ENCODE measurements around the gene RET. TPM values are rescaled to one million over a fixed set of nuclear protein-coding genes. Genes with fewer than 3 reads are reported as not detected.

The RET gene
- total and polyA plus RNA-seq, 2 of the 8 experiments (the other 6 are each of a cell fraction or from before 2014, with no cell fraction given), result 6.7 to 8.4 TPM

DNA sequence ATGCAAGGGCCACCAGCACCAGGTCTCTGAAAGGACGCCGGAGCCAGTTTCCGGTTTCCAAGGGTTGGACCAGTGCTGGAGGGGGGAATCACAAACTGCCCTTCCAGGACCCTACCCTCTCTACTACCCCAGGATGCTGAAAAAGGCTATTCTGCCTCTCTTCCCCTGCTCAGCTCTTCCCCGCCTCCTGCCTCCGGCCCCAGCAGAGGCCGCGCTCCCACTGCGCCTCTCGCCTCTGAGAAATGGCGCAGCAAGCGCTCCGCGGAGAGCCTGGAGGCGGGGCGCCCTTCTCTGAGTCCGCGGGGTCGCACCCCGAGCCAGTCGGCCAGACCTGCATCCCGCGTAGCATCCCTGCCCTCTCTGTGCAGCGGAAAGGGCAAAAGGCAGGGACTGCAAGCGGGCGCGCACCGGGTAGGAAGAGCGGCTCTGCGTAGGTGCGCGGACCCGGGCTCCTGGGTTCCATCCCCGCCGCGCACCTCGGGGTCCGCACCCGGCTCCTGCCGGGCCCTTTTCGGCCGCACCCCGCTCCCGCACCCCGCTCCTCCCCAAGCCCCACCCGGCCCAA, 476 bp upstream of the RET start:
- no peak overlapping the region for H2AK5ac ChIP-seq (ENCODE audit: low read depth, low read length)
- ChIA-PET CTCF (ENCODE audit: partially characterized antibody) (interaction anchor here (0.5 to 8.5 kb wide), 12 partner anchors 9 to 271 kb away, joined by 3 to 100 read pairs (median 4); no protein-coding TSS in a partner anchor), POLR2A (ENCODE audit: partially characterized antibody) (interaction anchor here (0.8 to 1.5 kb wide), 3 partner anchors 10 to 257 kb away, joined by 3 read pairs; no protein-coding TSS in a partner anchor)
- H3K14ac ChIP-seq (ENCODE audit: insufficient read length), result no peak overlapping the region
- H3K18ac ChIP-seq (ENCODE audit: extremely low read depth, low read length), result no peak overlapping the region
- TF ChIP-seq KDM4A (IDR thresholded peaks at IDR 0.05; ENCODE audit: low read depth, low read length, severe bottlenecking) (peak; percentile 86), EZH2 (IDR thresholded peaks at IDR 0.05; ENCODE audit: low read depth, low read length, severe bottlenecking) (peak; percentile 60), KDM5A (IDR thresholded peaks at IDR 0.05; ENCODE audit: low read length) (no peak), RNF2 (IDR thresholded peaks at IDR 0.05; ENCODE audit: borderline replicate concordance, low read depth, low read length, missing control alignments, poor library complexity, severe bottlenecking) (peak; percentile 6), KDM1A (IDR thresholded peaks at IDR 0.05; ENCODE audit: borderline replicate concordance, low read length) (0 out of 2 replicates have a peak, but pooled peaks have one; percentile 27)
- DNase-seq (ENCODE audit: low read depth in 1 of 2, low spot score in 2 of 2) (peak in 1 of 2 experiments; percentile 67), FAIRE-seq (no peak)
- H3K56ac ChIP-seq (replicated peaks; ENCODE audit: insufficient read length, low read depth, low read length), result no peak overlapping the region
- H2BK15ac ChIP-seq (ENCODE audit: low read length), result no peak overlapping the region
- no peak overlapping the region for H2BK120ac ChIP-seq (replicated peaks; ENCODE audit: low read depth, low read length)
- H3K36me3 ChIP-seq (ENCODE audit: control insufficient read depth in 2 of 4, insufficient read depth in 4 of 4, low read length in 3 of 4), result no peaks in the 10 kb centered on the region
- H4K8ac ChIP-seq (ENCODE audit: extremely low read depth, insufficient read depth, low read length), result peak overlapping the region; percentile 79
- no peak overlapping the region for H4K91ac ChIP-seq (replicated peaks; ENCODE audit: insufficient read length, low read length)
- H3K23me2 ChIP-seq (ENCODE audit: low read depth, low read length), result peaks cover 11% of the 10 kb centered on the region; the same call in 1 of the 2 replicates
- no peaks in the 10 kb centered on the region; the same call in 1 of the 2 replicates for H3K79me1 ChIP-seq (ENCODE audit: low read depth, low read length)
- H2BK5ac ChIP-seq (ENCODE audit: low read depth, low read length), result no peak overlapping the region
- H3K23ac ChIP-seq (ENCODE audit: insufficient read length), result no peak overlapping the region
- H3K4ac ChIP-seq (replicated peaks; ENCODE audit: insufficient read length, low read depth, low read length), result no peak overlapping the region
- H3K4me1 ChIP-seq (replicated peaks in 1 of 4; ENCODE audit: control insufficient read depth in 3 of 4, insufficient read depth in 4 of 4, low read length in 3 of 4), result peaks cover 0 to 10% (median 3%) of the 10 kb centered on the region in 4 experiments; a peak in 3 of 7 replicates
- H4K5ac ChIP-seq (ENCODE audit: insufficient read length, low read depth, low read length), result peak overlapping the region; percentile 10
- H3K9me3 ChIP-seq (ENCODE audit: insufficient read depth in 2 of 2, low read depth in 1 of 2, low read length in 1 of 2), result no peaks in the 10 kb centered on the region
- WGBS, 2 experiments (ENCODE audit: extremely low coverage in 1 of 2, insufficient coverage in 1 of 2, insufficient read length in 1 of 2, insufficient replicate concordance in 2 of 2, low coverage in 1 of 2, low lambda C conversion rate in 2 of 2, missing lambda C conversion rate in 1 of 2), result 10% methylated on average over 8 of the region's 45 CpGs; no CpG with 5 or more reads in 1 of the 2 experiments
- peak overlapping the region; percentile 59 to 73 for H3K4me2 ChIP-seq (ENCODE audit: insufficient read depth in 1 of 2, low read depth in 2 of 2, low read length in 2 of 2)
- H3K27ac ChIP-seq (ENCODE audit: low read depth, low read length), result no peak overlapping the region
- peaks cover 12 to 37% (median 30%) of the 10 kb centered on the region in 4 experiments for H3K27me3 ChIP-seq (replicated peaks in 1 of 4; ENCODE audit: control insufficient read depth in 3 of 4, extremely low read depth in 1 of 4, insufficient read depth in 3 of 4, low read length in 3 of 4)
- H3K4me3 ChIP-seq (ENCODE audit: extremely low read depth in 1 of 4, insufficient read depth in 2 of 4, low read depth in 3 of 4, low read length in 4 of 4), result peak overlapping the region; percentile 36 to 79 (median 64)
- no peak overlapping the region for H3K9ac ChIP-seq (replicated peaks in 1 of 4; ENCODE audit: extremely low read depth in 1 of 4, low read depth in 3 of 4, low read length in 3 of 4)
- H2AFZ ChIP-seq (ENCODE audit: low read length), result peak overlapping the region; percentile 26; the same call in 1 of the 2 replicates
- H2BK12ac ChIP-seq (ENCODE audit: low read depth, low read length), result no peak overlapping the region
- no peaks in the 10 kb centered on the region for H3K79me2 ChIP-seq (ENCODE audit: control insufficient read depth in 1 of 2, insufficient read depth in 2 of 2, low read length in 2 of 2)
- H2BK20ac ChIP-seq (ENCODE audit: low read length), result no peak overlapping the region
- peaks cover 7 to 10% of the 10 kb centered on the region in 2 experiments for H4K20me1 ChIP-seq (replicated peaks in 1 of 2; ENCODE audit: control insufficient read depth in 1 of 2, insufficient read depth in 2 of 2, low read length in 2 of 2)

Measured in H1 (cell line).